ENCODE results near the gene NRG3. TPM values are rescaled to one million over a fixed set of nuclear protein-coding genes. Genes with fewer than 3 reads are reported as not detected.

Gene NRG3
- total and polyA plus RNA-seq, 2 of the 8 experiments (the other 6 are each of a cell fraction or from before 2014, with no cell fraction given): 4.2 to 5.0 TPM

DNA sequence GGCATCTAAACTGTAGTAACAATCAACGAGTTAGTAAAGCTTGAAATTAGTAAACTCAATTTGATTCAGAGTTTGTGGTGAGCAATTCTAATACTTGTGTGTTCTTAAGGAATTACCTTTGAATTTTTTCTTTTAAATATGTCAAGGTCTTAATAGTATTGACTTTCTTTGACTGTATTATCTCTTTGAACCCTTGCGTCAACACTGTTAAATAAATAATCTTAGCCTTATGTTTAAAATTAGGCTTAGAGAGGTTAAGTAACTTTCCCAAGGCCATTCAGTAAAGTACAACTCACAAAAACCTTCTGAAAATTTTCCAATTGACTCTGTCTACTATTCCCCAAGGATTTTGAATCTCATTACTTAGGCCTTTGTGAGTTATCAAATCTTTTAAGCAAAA is 716.4 kb downstream of the NRG3 start:
- no peak overlapping the region for H2AFZ ChIP-seq (ENCODE audit: low read length)
- H4K8ac ChIP-seq (ENCODE audit: extremely low read depth, insufficient read depth, low read length): no peak overlapping the region
- H2BK120ac ChIP-seq (replicated peaks; ENCODE audit: low read depth, low read length): no peak overlapping the region
- no peaks in the 10 kb centered on the region for H3K9me3 ChIP-seq (ENCODE audit: insufficient read depth in 2 of 2, low read depth in 1 of 2, low read length in 1 of 2)
- H3K14ac ChIP-seq (ENCODE audit: insufficient read length): no peak overlapping the region
- H3K79me2 ChIP-seq (ENCODE audit: control insufficient read depth in 1 of 2, insufficient read depth in 2 of 2, low read length in 2 of 2): no peaks in the 10 kb centered on the region
- no peak overlapping the region for H3K4me3 ChIP-seq (ENCODE audit: extremely low read depth in 1 of 4, insufficient read depth in 2 of 4, low read depth in 3 of 4, low read length in 4 of 4)
- H3K23ac ChIP-seq (ENCODE audit: insufficient read length): no peak overlapping the region
- no peak overlapping the region for H3K9ac ChIP-seq (replicated peaks in 1 of 4; ENCODE audit: extremely low read depth in 1 of 4, low read depth in 3 of 4, low read length in 3 of 4)
- DNase-seq (ENCODE audit: low read depth in 1 of 2, low spot score in 2 of 2): no peak
- H3K56ac ChIP-seq (replicated peaks; ENCODE audit: insufficient read length, low read depth, low read length): no peak overlapping the region
- no peak for FAIRE-seq
- H2BK12ac ChIP-seq (ENCODE audit: low read depth, low read length): no peak overlapping the region
- no peak overlapping the region for H2BK20ac ChIP-seq (ENCODE audit: low read length)
- H2BK15ac ChIP-seq (ENCODE audit: low read length): no peak overlapping the region
- H3K23me2 ChIP-seq (ENCODE audit: low read depth, low read length): no peaks in the 10 kb centered on the region
- H3K4ac ChIP-seq (replicated peaks; ENCODE audit: insufficient read length, low read depth, low read length): no peak overlapping the region
- TF ChIP-seq, protein P1, sequence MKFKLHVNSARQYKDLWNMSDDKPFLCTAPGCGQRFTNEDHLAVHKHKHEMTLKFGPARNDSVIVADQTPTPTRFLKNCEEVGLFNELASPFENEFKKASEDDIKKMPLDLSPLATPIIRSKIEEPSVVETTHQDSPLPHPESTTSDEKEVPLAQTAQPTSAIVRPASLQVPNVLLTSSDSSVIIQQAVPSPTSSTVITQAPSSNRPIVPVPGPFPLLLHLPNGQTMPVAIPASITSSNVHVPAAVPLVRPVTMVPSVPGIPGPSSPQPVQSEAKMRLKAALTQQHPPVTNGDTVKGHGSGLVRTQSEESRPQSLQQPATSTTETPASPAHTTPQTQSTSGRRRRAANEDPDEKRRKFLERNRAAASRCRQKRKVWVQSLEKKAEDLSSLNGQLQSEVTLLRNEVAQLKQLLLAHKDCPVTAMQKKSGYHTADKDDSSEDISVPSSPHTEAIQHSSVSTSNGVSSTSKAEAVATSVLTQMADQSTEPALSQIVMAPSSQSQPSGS (IDR thresholded peaks at IDR 0.05; ENCODE audit: low read length): no peak
- TF ChIP-seq PHF8 (conservative IDR thresholded peaks at IDR 0.05; ENCODE audit: low read depth, low read length) (no peak), HDAC6 (IDR thresholded peaks at IDR 0.05; ENCODE audit: low read depth, low read length) (no peak)
- H3K36me3 ChIP-seq (ENCODE audit: control insufficient read depth in 2 of 4, insufficient read depth in 4 of 4, low read length in 3 of 4): no peaks in the 10 kb centered on the region
- no peak overlapping the region for H2AK5ac ChIP-seq (ENCODE audit: low read depth, low read length)
- H3K4me1 ChIP-seq (replicated peaks in 1 of 4; ENCODE audit: control insufficient read depth in 3 of 4, insufficient read depth in 4 of 4, low read length in 3 of 4): peaks cover 0 to 5% (median 0%) of the 10 kb centered on the region in 4 experiments; a peak in 1 of 7 replicates
- POLR2A ChIA-PET (ENCODE audit: partially characterized antibody): no interaction called here
- no peak overlapping the region for H3K18ac ChIP-seq (ENCODE audit: extremely low read depth, low read length)
- no peak overlapping the region for H4K91ac ChIP-seq (replicated peaks; ENCODE audit: insufficient read length, low read length)
- H4K5ac ChIP-seq (ENCODE audit: insufficient read length, low read depth, low read length): no peak overlapping the region
- no peak overlapping the region for H3K27ac ChIP-seq (ENCODE audit: low read depth, low read length)
- no peaks in the 10 kb centered on the region for H3K27me3 ChIP-seq (replicated peaks in 1 of 4; ENCODE audit: control insufficient read depth in 3 of 4, extremely low read depth in 1 of 4, insufficient read depth in 3 of 4, low read length in 3 of 4)
- H3K4me2 ChIP-seq (ENCODE audit: insufficient read depth in 1 of 2, low read depth in 2 of 2, low read length in 2 of 2): no peak overlapping the region
- H2BK5ac ChIP-seq (ENCODE audit: low read depth, low read length): no peak overlapping the region
- CTCF ChIA-PET (ENCODE audit: partially characterized antibody): no interaction called here
- H4K20me1 ChIP-seq (replicated peaks in 1 of 2; ENCODE audit: control insufficient read depth in 1 of 2, insufficient read depth in 2 of 2, low read length in 2 of 2): no peaks in the 10 kb centered on the region
- 76% methylated on average over 2 of the region's 2 CpGs; no CpG with 5 or more reads in 1 of the 2 experiments for WGBS, 2 experiments (ENCODE audit: extremely low coverage in 1 of 2, insufficient coverage in 1 of 2, insufficient read length in 1 of 2, insufficient replicate concordance in 2 of 2, low coverage in 1 of 2, low lambda C conversion rate in 2 of 2, missing lambda C conversion rate in 1 of 2)
- H3K79me1 ChIP-seq (ENCODE audit: low read depth, low read length): no peaks in the 10 kb centered on the region
